PC-3 (cell line): ENCODE data around the gene PCTP.

Experiments used
- CTCF ChIP-seq: fragments of 300-600 bp; sonication (generic); conservative IDR thresholded peaks from 2 replicates; pipeline ENCODE4 v1.5.1; 2017; ENCODE audit warnings: antibody characterized with exemption, low read depth, mild to moderate bottlenecking, low read length
- EZH2 ChIP-seq: fragments of 300-600 bp; sonication (generic); IDR thresholded peaks from one replicate; pipeline ENCODE4 v1.6.1; 2017; ENCODE audit warnings: antibody characterized with exemption, mild to moderate bottlenecking, low read length; ENCODE audit not compliant: unreplicated experiment

GRCh38 chr17:55768936-55769624 is 18.2 kb downstream of the PCTP start:
- TF ChIP-seq CTCF (no peak), EZH2 (no peak)
